ENCODE results near the gene TTC31. TPM values are rescaled to one million over a fixed set of nuclear protein-coding genes. Genes with fewer than 3 reads are reported as not detected.
"Not testable (repeated sequence)": the region's sequence is repeated elsewhere in the genome, so short reads cannot be mapped to it uniquely, and the experiment has no call there.

The TTC31 gene
- total and polyA plus RNA-seq, 2 experiments from 2014 or later, result 15.9 to 20.4 TPM

GRCh38 chr2:74462054-74462785 lies 20.7 kb upstream of the TTC31 start:
- WGBS, 2 experiments (ENCODE audit: low coverage in 1 of 2, low lambda C conversion rate in 2 of 2, missing lambda C conversion rate in 2 of 2), result 75% methylated on average over 20 of the region's 20 CpGs
- in situ Hi-C loops (cut with MboI), result no loop called here

GRCh38 chr2:74462786-74463105 lies 20.1 kb upstream of the TTC31 start:
- H2AFZ ChIP-seq, result no peak overlapping the region
- no peak overlapping the region for H3K4me2 ChIP-seq (ENCODE audit: unreplicated experiment)
- H3K4me1 ChIP-seq (ENCODE audit: insufficient read depth), result no peaks in the 10 kb centered on the region; the same call in 1 of the 2 replicates
- no peak overlapping the region for H3K27ac ChIP-seq
- peaks cover 11% of the 10 kb centered on the region for H3F3A ChIP-seq (ENCODE audit: insufficient read depth)
- H4K20me1 ChIP-seq (ENCODE audit: insufficient read depth), result no peaks in the 10 kb centered on the region
- H3K9ac ChIP-seq, result no peak overlapping the region
- no peaks in the 10 kb centered on the region for H3K27me3 ChIP-seq (replicated peaks; ENCODE audit: insufficient read depth)
- no peak overlapping the region for H3K4me3 ChIP-seq
- DNase-seq, result no peak
- H3K79me2 ChIP-seq (ENCODE audit: insufficient read depth), result peaks cover 51% of the 10 kb centered on the region
- TF ChIP-seq EZH2 (IDR thresholded peaks at IDR 0.05; ENCODE audit: insufficient read depth, poor library complexity, severe bottlenecking) (no peak), EZH2phosphoT487 (IDR thresholded peaks at IDR 0.05; ENCODE audit: insufficient read depth, low read depth) (no peak)
- WGBS, 2 experiments (ENCODE audit: low coverage in 1 of 2, low lambda C conversion rate in 2 of 2, missing lambda C conversion rate in 2 of 2), result 72 to 74% methylated on average over 4 of the region's 4 CpGs
- H3K36me3 ChIP-seq (ENCODE audit: low read depth), result no peaks in the 10 kb centered on the region; the same call in 1 of the 2 replicates
- in situ Hi-C loops (cut with MboI), result no loop called here
- H3K9me3 ChIP-seq (ENCODE audit: low read depth), result no peaks in the 10 kb centered on the region
- no peaks in the 10 kb centered on the region for H3K9me2 ChIP-seq (ENCODE audit: insufficient read depth)

More at GRCh38 chr2:74462054-74462785, 20.7 kb upstream of the TTC31 start:
- no peak for DNase-seq
- Histone ChIP-seq H3K4me2 (ENCODE audit: unreplicated experiment) (no peak overlapping the region), H3K9me2 (ENCODE audit: insufficient read depth) (no peaks in the 10 kb centered on the region), H4K20me1 (ENCODE audit: insufficient read depth) (no peaks in the 10 kb centered on the region), H3K9ac (no peak overlapping the region), H3K27me3 (replicated peaks; ENCODE audit: insufficient read depth) (no peaks in the 10 kb centered on the region), H3F3A (ENCODE audit: insufficient read depth) (peaks cover 7% of the 10 kb centered on the region), H3K36me3 (ENCODE audit: low read depth) (no peaks in the 10 kb centered on the region; the same call in 1 of the 2 replicates), H2AFZ (no peak overlapping the region), H3K27ac (no peak overlapping the region), H3K4me3 (no peak overlapping the region), H3K9me3 (ENCODE audit: low read depth) (no peaks in the 10 kb centered on the region), H3K4me1 (ENCODE audit: insufficient read depth) (no peaks in the 10 kb centered on the region; the same call in 1 of the 2 replicates), H3K79me2 (ENCODE audit: insufficient read depth) (peaks cover 51% of the 10 kb centered on the region)
- TF ChIP-seq EZH2phosphoT487 (IDR thresholded peaks at IDR 0.05; ENCODE audit: insufficient read depth, low read depth), result no peak
- no peak for TF ChIP-seq EZH2 (IDR thresholded peaks at IDR 0.05; ENCODE audit: insufficient read depth, poor library complexity, severe bottlenecking)

- Histone ChIP-seq H3K79me2 (ENCODE audit: insufficient read depth) (peaks cover 41% of the 10 kb centered on the region), H4K20me1 (ENCODE audit: insufficient read depth) (no peaks in the 10 kb centered on the region), H3K4me2 (ENCODE audit: unreplicated experiment) (peak overlapping the region; percentile 89), H3K27me3 (replicated peaks; ENCODE audit: insufficient read depth) (no peaks in the 10 kb centered on the region), H3K4me3 (peak overlapping the region; percentile 90), H3F3A (ENCODE audit: insufficient read depth) (peaks cover 11% of the 10 kb centered on the region), H3K36me3 (ENCODE audit: low read depth) (no peaks in the 10 kb centered on the region; the same call in 1 of the 2 replicates), H3K4me1 (ENCODE audit: insufficient read depth) (no peaks in the 10 kb centered on the region; the same call in 1 of the 2 replicates), H2AFZ (peak overlapping the region; percentile 83), H3K9me2 (ENCODE audit: insufficient read depth) (no peaks in the 10 kb centered on the region), H3K9me3 (ENCODE audit: low read depth) (no peaks in the 10 kb centered on the region), H3K9ac (peak overlapping the region; percentile 93), H3K27ac (peak overlapping the region; percentile 92)
- WGBS, 2 experiments (ENCODE audit: low coverage in 1 of 2, low lambda C conversion rate in 2 of 2, missing lambda C conversion rate in 2 of 2), result 1% methylated on average over 13 of the region's 13 CpGs
- DNase-seq, result peak; percentile 47
- in situ Hi-C loops (cut with MboI), result no loop called here
- no peak for TF ChIP-seq EZH2phosphoT487 (IDR thresholded peaks at IDR 0.05; ENCODE audit: insufficient read depth, low read depth)
- no peak for TF ChIP-seq EZH2 (IDR thresholded peaks at IDR 0.05; ENCODE audit: insufficient read depth, poor library complexity, severe bottlenecking)
These were observed 18.5 kb upstream of the TTC31 start for GRCh38 chr2:74464406-74464805.

GRCh38 chr2:74470742-74471141 lies 12.1 kb upstream of the TTC31 start:
- H3K4me3 ChIP-seq; H4K20me1 ChIP-seq (ENCODE audit: insufficient read depth); in situ Hi-C loops (cut with MboI); H3K27me3 ChIP-seq (replicated peaks; ENCODE audit: insufficient read depth); H3K9me3 ChIP-seq (ENCODE audit: low read depth); H3K9ac ChIP-seq; H2AFZ ChIP-seq; DNase-seq; H3K4me2 ChIP-seq (ENCODE audit: unreplicated experiment); H3K27ac ChIP-seq; H3K36me3 ChIP-seq (ENCODE audit: low read depth); H3K9me2 ChIP-seq (ENCODE audit: insufficient read depth): not testable (repeated sequence)
- Histone ChIP-seq H3K4me1 (ENCODE audit: insufficient read depth) (peaks cover 15% of the 10 kb centered on the region), H3K79me2 (ENCODE audit: insufficient read depth) (peaks cover 22% of the 10 kb centered on the region), H3F3A (ENCODE audit: insufficient read depth) (peaks cover 39% of the 10 kb centered on the region)
- WGBS, 2 experiments (ENCODE audit: low coverage in 1 of 2, low lambda C conversion rate in 2 of 2, missing lambda C conversion rate in 2 of 2), result 96% methylated on average over 12 of the region's 12 CpGs

Measured in GM23248 (cell line).